IPS DF 6.9 (cell line): ENCODE data around the gene PPM1H.

Experiments used
- DNase-seq: peaks from one replicate; pipeline ENCODE4 v3.0.0-alpha.2; 2013; ENCODE audit warnings: low read depth, low spot score
- H3K27ac ChIP-seq: one replicate; pipeline ENCODE4 v1.5.1; 2013; ENCODE audit warnings: low read length, control low read depth
- H3K27me3 ChIP-seq: 2 replicates; pipeline ENCODE4 v1.6.1; 2013; ENCODE audit warnings: mild to moderate bottlenecking, low read length; ENCODE audit not compliant: control insufficient read depth, insufficient read depth
- H3K36me3 ChIP-seq: 2 replicates; pipeline ENCODE4 v1.6.1; 2013; ENCODE audit warnings: low read length; ENCODE audit not compliant: control insufficient read depth, insufficient read depth
- H3K4me1 ChIP-seq: 2 replicates; pipeline ENCODE4 v1.6.1; 2013; ENCODE audit warnings: low read length; ENCODE audit not compliant: control insufficient read depth, insufficient read depth
- H3K4me3 ChIP-seq: 2 replicates; pipeline ENCODE4 v1.5.1; 2013; ENCODE audit warnings: mild to moderate bottlenecking, low read length
- H3K9me3 ChIP-seq: 2 replicates; pipeline ENCODE4 v1.6.1; 2013; ENCODE audit warnings: low read length, inconsistent platforms; ENCODE audit not compliant: control insufficient read depth, insufficient read depth
- WGBS: extraction: QIAGEN DNeasy Blood & Tissue Kit; methylation state at CpG from one replicate; pipeline ENCODE4 v1.1.7; 2013; ENCODE audit warnings: mixed read lengths, missing lambda C conversion rate; ENCODE audit not compliant: insufficient read length, insufficient coverage; 5-methylcytosine and 5-hydroxymethylcytosine counted together

The PPM1H gene

GRCh38 chr12:62656591-62657362 lies 278.2 kb downstream of the PPM1H start:
- Histone ChIP-seq H3K36me3 (no peaks in the 10 kb centered on the region), H3K4me3 (no peak overlapping the region), H3K9me3 (no peaks in the 10 kb centered on the region), H3K27ac (no peak overlapping the region), H3K27me3 (peaks cover 5% of the 10 kb centered on the region; the same call in 1 of the 2 replicates), H3K4me1 (peaks cover 31% of the 10 kb centered on the region)
- WGBS, result no CpG with 5 or more reads among the region's 6 CpGs
- no peak for DNase-seq

DNA sequence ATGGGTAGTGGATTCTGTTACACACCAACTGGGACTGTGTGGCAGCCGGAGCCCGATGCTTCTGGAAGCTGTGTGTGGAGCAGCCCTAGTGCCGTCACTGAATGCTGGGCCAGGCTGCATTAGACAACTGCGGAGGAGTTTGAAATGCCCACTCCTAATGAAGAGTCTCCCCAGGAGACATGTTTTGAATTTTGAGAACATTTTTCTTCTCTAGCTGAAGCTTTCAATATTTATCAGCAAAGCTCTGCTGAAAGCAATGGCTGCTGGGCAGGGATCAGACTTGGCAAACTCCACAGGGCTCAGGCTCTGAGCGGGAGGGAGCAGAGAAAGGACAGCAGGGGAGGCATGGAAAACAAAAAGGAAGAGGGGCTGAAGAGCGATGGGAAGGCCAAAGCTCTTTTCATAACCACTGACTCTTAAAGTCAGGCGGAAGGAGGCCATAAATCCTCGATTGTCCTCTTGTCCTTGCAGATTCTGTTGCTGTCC lies 279.2 kb downstream of the PPM1H start:
- H3K4me1 ChIP-seq, result peaks cover 29% of the 10 kb centered on the region
- no peaks in the 10 kb centered on the region for H3K9me3 ChIP-seq
- H3K27me3 ChIP-seq, result peaks cover 5% of the 10 kb centered on the region; the same call in 1 of the 2 replicates
- no CpG with 5 or more reads among the region's 8 CpGs for WGBS
- DNase-seq, result no peak
- H3K27ac ChIP-seq, result no peak overlapping the region
- H3K4me3 ChIP-seq, result no peak overlapping the region
- no peaks in the 10 kb centered on the region for H3K36me3 ChIP-seq

GRCh38 chr12:62654326-62655241 lies 280.4 kb downstream of the PPM1H start:
- peaks cover 24% of the 10 kb centered on the region for H3K4me1 ChIP-seq
- no CpG with 5 or more reads among the region's 21 CpGs for WGBS
- H3K27me3 ChIP-seq, result peaks cover 5% of the 10 kb centered on the region; the same call in 1 of the 2 replicates
- DNase-seq, result no peak
- no peak overlapping the region for H3K4me3 ChIP-seq
- H3K9me3 ChIP-seq, result no peaks in the 10 kb centered on the region
- H3K36me3 ChIP-seq, result no peaks in the 10 kb centered on the region
- no peak overlapping the region for H3K27ac ChIP-seq

DNA sequence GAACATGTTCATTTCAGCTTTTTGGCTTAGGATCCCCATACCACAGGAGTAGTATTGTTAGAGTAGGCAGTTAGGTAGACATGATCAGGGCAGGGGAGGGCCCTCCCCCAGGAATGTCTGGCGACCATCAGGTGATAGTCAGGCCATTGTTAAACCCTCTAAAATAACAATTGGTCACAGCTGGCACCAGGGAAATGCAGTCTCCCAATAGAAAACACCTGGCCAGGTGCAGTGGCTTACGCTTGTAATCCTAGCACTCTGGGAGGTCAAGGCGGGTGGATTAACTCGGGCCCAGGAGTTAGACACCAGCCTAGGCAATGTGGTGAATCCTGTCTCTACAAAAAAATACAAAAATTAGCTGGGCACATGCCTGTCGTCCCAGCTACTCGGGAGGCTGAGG lies 281.2 kb downstream of the PPM1H start:
- WGBS, result no CpG with 5 or more reads among the region's 6 CpGs
- H3K36me3 ChIP-seq, result no peaks in the 10 kb centered on the region
- H3K4me1 ChIP-seq, result peaks cover 21% of the 10 kb centered on the region
- H3K9me3 ChIP-seq, result no peaks in the 10 kb centered on the region
- DNase-seq, result peak; percentile 95
- peaks cover 5% of the 10 kb centered on the region; the same call in 1 of the 2 replicates for H3K27me3 ChIP-seq
- H3K4me3 ChIP-seq, result no peak overlapping the region
- no peak overlapping the region for H3K27ac ChIP-seq

DNA sequence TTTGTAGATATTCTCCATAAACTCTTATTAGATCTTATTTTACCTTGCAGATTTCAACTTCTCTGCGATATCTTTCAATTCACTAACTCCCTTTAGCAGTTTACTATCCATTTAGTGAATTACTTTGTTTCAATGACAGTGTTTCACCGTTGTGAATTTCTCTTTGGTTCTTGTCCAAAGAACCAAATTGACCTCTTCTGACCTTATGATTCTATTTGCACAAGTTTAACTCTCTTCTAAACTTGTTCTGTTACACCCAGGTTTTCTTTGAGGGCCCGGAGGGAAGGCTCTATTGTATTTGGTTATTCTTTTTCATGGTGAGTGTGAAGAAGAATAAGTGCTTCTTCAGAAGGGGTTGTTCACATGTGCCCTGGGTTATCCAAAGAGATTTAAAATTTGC lies 281.6 kb downstream of the PPM1H start:
- no CpG with 5 or more reads among the region's 3 CpGs for WGBS
- no peak overlapping the region for H3K27ac ChIP-seq
- peaks cover 18% of the 10 kb centered on the region for H3K4me1 ChIP-seq

DNA sequence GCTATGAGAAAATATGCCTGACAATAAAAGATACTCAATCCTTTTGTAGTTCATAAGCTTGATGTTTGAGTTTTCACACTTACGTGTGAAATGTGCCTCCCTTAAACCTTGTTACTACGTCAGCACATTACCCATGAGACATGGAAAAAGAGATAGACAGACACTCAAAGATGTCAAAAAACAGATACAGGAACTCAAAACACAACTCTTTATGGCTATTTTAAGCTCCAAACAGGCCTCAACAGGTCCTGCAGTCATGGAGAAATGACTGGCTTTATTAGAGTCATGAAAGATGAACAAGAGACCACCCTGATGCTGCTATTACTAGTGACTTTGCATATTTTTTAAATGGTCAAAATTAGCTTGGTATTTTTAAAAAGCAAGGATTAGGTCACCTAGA lies 283.8 kb downstream of the PPM1H start:
- Histone ChIP-seq H3K4me3 (no peak overlapping the region), H3K9me3 (no peaks in the 10 kb centered on the region), H3K4me1 (peaks cover 14% of the 10 kb centered on the region), H3K27me3 (peaks cover 5% of the 10 kb centered on the region; the same call in 1 of the 2 replicates), H3K36me3 (no peaks in the 10 kb centered on the region), H3K27ac (no peak overlapping the region)
- no peak for DNase-seq
- no CpG with 5 or more reads among the region's 2 CpGs for WGBS

More for the DNA sequence above, 281.6 kb downstream of the PPM1H start:
- no peaks in the 10 kb centered on the region for H3K9me3 ChIP-seq
- DNase-seq, result no peak
- no peaks in the 10 kb centered on the region for H3K36me3 ChIP-seq
- no peak overlapping the region for H3K4me3 ChIP-seq
- H3K27me3 ChIP-seq, result peaks cover 5% of the 10 kb centered on the region; the same call in 1 of the 2 replicates

- no peak for DNase-seq
- H3K4me1 ChIP-seq, result peaks cover 7% of the 10 kb centered on the region; the same call in 1 of the 2 replicates
- H3K4me3 ChIP-seq, result no peak overlapping the region
- H3K36me3 ChIP-seq, result no peaks in the 10 kb centered on the region
- no peaks in the 10 kb centered on the region for H3K9me3 ChIP-seq
- WGBS, result no CpG with 5 or more reads among the region's 4 CpGs
- no peak overlapping the region for H3K27ac ChIP-seq
- no peaks in the 10 kb centered on the region; the same call in 1 of the 2 replicates for H3K27me3 ChIP-seq
Observed at GRCh38 chr12:62649412-62650138, 285.4 kb downstream of the PPM1H start.

DNA sequence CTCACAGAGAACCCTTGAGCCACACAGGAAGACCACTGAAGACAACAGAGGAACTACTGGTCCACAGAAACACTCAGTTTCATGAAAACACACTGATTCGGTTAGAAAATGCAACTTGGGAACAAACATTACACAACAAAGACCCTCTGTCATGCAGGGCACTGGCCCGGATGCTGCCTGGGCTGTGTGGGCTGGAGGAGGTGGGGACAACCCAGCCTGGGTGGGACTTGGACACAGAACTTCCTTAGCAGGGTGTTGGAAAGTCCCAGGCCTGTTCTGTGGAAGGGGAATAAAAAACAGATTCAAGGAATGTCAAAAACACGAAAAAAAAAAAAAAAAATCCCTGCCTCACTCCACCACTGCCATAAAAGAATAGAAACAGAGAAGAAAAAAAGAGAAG lies 287.4 kb downstream of the PPM1H start:
- Histone ChIP-seq H3K27me3 (no peaks in the 10 kb centered on the region), H3K36me3 (no peaks in the 10 kb centered on the region), H3K9me3 (no peaks in the 10 kb centered on the region), H3K4me3 (no peak overlapping the region), H3K27ac (no peak overlapping the region), H3K4me1 (peaks cover 3% of the 10 kb centered on the region; the same call in 1 of the 2 replicates)
- no peak for DNase-seq
- no CpG with 5 or more reads among the region's 3 CpGs for WGBS

DNA sequence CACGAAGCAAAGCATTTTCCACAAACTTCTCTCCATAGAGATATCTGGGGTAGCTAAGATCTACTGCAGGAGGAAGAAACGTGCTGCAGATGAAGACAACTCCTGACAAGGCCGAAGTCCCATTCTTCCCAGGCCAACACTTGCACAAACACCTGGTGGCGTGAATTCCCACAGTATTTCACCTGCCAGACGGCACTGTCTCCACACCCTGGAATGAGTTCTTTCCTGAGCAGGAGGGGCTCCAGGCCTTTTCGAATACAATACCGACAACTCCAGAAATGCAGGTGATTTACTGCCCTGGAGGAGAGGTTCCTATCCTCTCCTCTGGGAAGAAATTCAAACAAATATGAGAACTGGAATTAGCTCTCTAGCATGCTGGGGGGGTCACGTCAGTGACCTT lies 288.4 kb downstream of the PPM1H start:
- H3K9me3 ChIP-seq, result no peaks in the 10 kb centered on the region
- DNase-seq, result no peak
- WGBS, result no CpG with 5 or more reads among the region's 8 CpGs
- H3K27ac ChIP-seq, result no peak overlapping the region
- H3K36me3 ChIP-seq, result no peaks in the 10 kb centered on the region
- H3K4me3 ChIP-seq, result no peak overlapping the region
- H3K4me1 ChIP-seq, result peaks cover 3% of the 10 kb centered on the region; the same call in 1 of the 2 replicates
- H3K27me3 ChIP-seq, result no peaks in the 10 kb centered on the region

DNA sequence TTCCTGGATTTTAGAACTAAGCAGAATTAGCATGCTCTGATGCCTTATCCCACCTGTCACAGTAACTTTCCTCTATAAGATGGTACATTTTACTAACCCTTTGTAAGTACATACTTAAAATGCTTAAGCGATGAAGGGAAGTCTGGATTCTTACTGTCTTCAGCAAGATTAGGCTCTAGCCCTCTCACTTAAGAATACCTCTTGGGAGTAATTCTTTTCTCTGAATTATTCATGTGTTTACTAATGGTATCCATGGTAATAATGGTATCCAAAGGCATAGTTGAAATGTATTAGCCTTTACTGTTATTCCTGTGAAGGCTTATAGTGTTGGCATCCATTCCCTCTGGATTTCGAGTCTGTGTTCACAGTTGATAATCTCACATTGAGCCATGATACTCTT lies 291.5 kb downstream of the PPM1H start:
- no peak overlapping the region for H3K27ac ChIP-seq
- no peaks in the 10 kb centered on the region for H3K9me3 ChIP-seq
- no peaks in the 10 kb centered on the region for H3K27me3 ChIP-seq
- no CpG with 5 or more reads among the region's 2 CpGs for WGBS
- H3K36me3 ChIP-seq, result no peaks in the 10 kb centered on the region
- DNase-seq, result no peak
- no peak overlapping the region for H3K4me3 ChIP-seq
- peaks cover 3% of the 10 kb centered on the region; the same call in 1 of the 2 replicates for H3K4me1 ChIP-seq
